Measurements from ENCODE around the gene TJP2.

The TJP2 gene

GRCh38 chr9:69136185-69136584, 37.9 kb upstream of the TJP2 start:
- Histone ChIP-seq H3K4me1 (ENCODE audit: control insufficient read depth, insufficient read depth, low read length) (no peaks in the 10 kb centered on the region), H3K4me3 (ENCODE audit: low read depth, low read length) (no peak overlapping the region), H3K27ac (ENCODE audit: extremely low read depth, low read depth, low read length) (no peak overlapping the region), H3K9me3 (ENCODE audit: control insufficient read depth, insufficient read depth, low read depth, low read length) (no peaks in the 10 kb centered on the region), H3K36me3 (ENCODE audit: control insufficient read depth in 2 of 2, insufficient read depth in 1 of 2, low read length in 2 of 2) (no peaks in the 10 kb centered on the region)
- TF ChIP-seq ZNF157 (tag by site-specific recombination; IDR thresholded peaks at IDR 0.05) (no peak), ZNF624 (tag by site-specific recombination; IDR thresholded peaks at IDR 0.05) (no peak), ZNF707 (tag by site-specific recombination; IDR thresholded peaks at IDR 0.05) (no peak), YY2 (tag by site-specific recombination; IDR thresholded peaks at IDR 0.05) (no peak), ZSCAN5A (tag by site-specific recombination; IDR thresholded peaks at IDR 0.05) (no peak), KLF1 (tag by site-specific recombination; IDR thresholded peaks at IDR 0.05) (no peak), SCRT1 (tag by site-specific recombination; IDR thresholded peaks at IDR 0.05; ENCODE audit: borderline replicate concordance) (no peak), FEZF1 (tag by site-specific recombination; IDR thresholded peaks at IDR 0.05) (no peak), ZNF132 (tag by site-specific recombination; IDR thresholded peaks at IDR 0.05; ENCODE audit: borderline replicate concordance) (no peak), ZNF26 (tag by site-specific recombination; IDR thresholded peaks at IDR 0.05) (no peak), SETDB1 (IDR thresholded peaks at IDR 0.05; ENCODE audit: insufficient read length, low read length) (no peak), PATZ1 (tag by site-specific recombination; IDR thresholded peaks at IDR 0.05) (no peak), ZBTB17 (tag by site-specific recombination; IDR thresholded peaks at IDR 0.05) (no peak), MYNN (tag by site-specific recombination; IDR thresholded peaks at IDR 0.05; ENCODE audit: borderline replicate concordance) (no peak)
- CTCF ChIA-PET, result interaction anchor here (1.0 to 1.4 kb wide), 2 partner anchors 21 to 57 kb away, joined by 3 to 4 read pairs; no protein-coding TSS in a partner anchor
- POLR2A ChIA-PET, result no interaction called here

- Histone ChIP-seq H3K4me3 (ENCODE audit: low read depth, low read length) (no peak overlapping the region), H3K36me3 (ENCODE audit: control insufficient read depth in 2 of 2, insufficient read depth in 1 of 2, low read length in 2 of 2) (no peaks in the 10 kb centered on the region), H3K27ac (ENCODE audit: extremely low read depth, low read depth, low read length) (no peak overlapping the region), H3K4me1 (ENCODE audit: control insufficient read depth, insufficient read depth, low read length) (no peaks in the 10 kb centered on the region), H3K9me3 (ENCODE audit: control insufficient read depth, insufficient read depth, low read depth, low read length) (no peaks in the 10 kb centered on the region)
- ChIA-PET POLR2A (interaction anchor here (0.6 kb wide), 1 partner anchor 45 kb away, joined by 3 read pairs; no protein-coding TSS in a partner anchor), CTCF (interaction anchor here (1.0 to 1.4 kb wide), 2 partner anchors 21 to 56 kb away, joined by 3 to 4 read pairs; no protein-coding TSS in a partner anchor)
- TF ChIP-seq ZNF600 (tag by site-specific recombination; IDR thresholded peaks at IDR 0.05), result 0 out of 2 replicates have a peak, but pooled peaks have one; percentile 15
- 0 out of 2 replicates have a peak, but pooled peaks have one; percentile 12 for TF ChIP-seq ZBTB17 (tag by site-specific recombination; IDR thresholded peaks at IDR 0.05)
- TF ChIP-seq REST (tag by site-specific recombination; IDR thresholded peaks at IDR 0.05), result no peak
Observed at GRCh38 chr9:69136779-69137178, 37.3 kb upstream of the TJP2 start.
